NCI-H2107 treated with DMSO at 0.1 percent for 48 hours (cell line): ENCODE results near the gene KLHL4.
"Not testable (repeated sequence)": the region's sequence is repeated elsewhere in the genome, so short reads cannot be mapped to it uniquely, and the experiment has no call there.

ENCODE experiments used
- DNase-seq: peaks from one replicate; lab custom pipeline; 2025; ENCODE audit not compliant: unreplicated experiment; lab: John Stamatoyannopoulos, UW

Gene KLHL4

GRCh38 chrX:87641439-87641838 is 123.8 kb downstream of the KLHL4 start:
- DNase-seq: not testable (repeated sequence)

GRCh38 chrX:87661761-87662160 is 144.2 kb downstream of the KLHL4 start:
- DNase-seq: no peak

- no peak for DNase-seq
These were observed 145.8 kb downstream of the KLHL4 start for GRCh38 chrX:87663421-87663820.

GRCh38 chrX:87664381-87664780 is 146.8 kb downstream of the KLHL4 start:
- DNase-seq: peak; percentile 5

GRCh38 chrX:87679849-87680248 is 162.2 kb downstream of the KLHL4 start:
- DNase-seq: no peak

GRCh38 chrX:87687703-87688102 is 170.1 kb downstream of the KLHL4 start:
- DNase-seq: no peak

GRCh38 chrX:87688113-87688748 is 170.6 kb downstream of the KLHL4 start:
- not testable (repeated sequence) for DNase-seq

GRCh38 chrX:87689218-87689617 is 171.6 kb downstream of the KLHL4 start:
- DNase-seq: not testable (repeated sequence)

GRCh38 chrX:87693204-87693603 is 175.6 kb downstream of the KLHL4 start:
- DNase-seq: no peak

GRCh38 chrX:87697409-87697808 is 179.8 kb downstream of the KLHL4 start:
- DNase-seq: no peak

- DNase-seq: no peak
These were observed 185.2 kb downstream of the KLHL4 start for GRCh38 chrX:87702795-87703194.

- not testable (repeated sequence) for DNase-seq
These were observed 185.9 kb downstream of the KLHL4 start for GRCh38 chrX:87703469-87703868.

GRCh38 chrX:87706134-87706533 is 188.5 kb downstream of the KLHL4 start:
- DNase-seq: no peak

- no peak for DNase-seq
These were observed 193.0 kb downstream of the KLHL4 start for GRCh38 chrX:87710580-87710979.
